HG02759 (cell line): Measurements from ENCODE around the gene CD109.

Experiments
- ATAC-seq: cut with Tn5 transposase; IDR thresholded peaks from one replicate; pipeline ENCODE4 v1.9.1; 2021; ENCODE audit warnings: mild to moderate bottlenecking, moderate library complexity; ENCODE audit not compliant: unreplicated experiment

CD109 gene

GRCh38 chr6:73724389-73724788 is 28.4 kb downstream of the CD109 start:
- ATAC-seq = no peak

- ATAC-seq = peak; percentile 39
Measured at GRCh38 chr6:73725192-73725591, 29.2 kb downstream of the CD109 start.

- ATAC-seq = no peak
Measured at GRCh38 chr6:73727114-73727513, 31.1 kb downstream of the CD109 start.

- peak; percentile 69 for ATAC-seq
Measured at GRCh38 chr6:73728548-73729205, 32.7 kb downstream of the CD109 start.

DNA sequence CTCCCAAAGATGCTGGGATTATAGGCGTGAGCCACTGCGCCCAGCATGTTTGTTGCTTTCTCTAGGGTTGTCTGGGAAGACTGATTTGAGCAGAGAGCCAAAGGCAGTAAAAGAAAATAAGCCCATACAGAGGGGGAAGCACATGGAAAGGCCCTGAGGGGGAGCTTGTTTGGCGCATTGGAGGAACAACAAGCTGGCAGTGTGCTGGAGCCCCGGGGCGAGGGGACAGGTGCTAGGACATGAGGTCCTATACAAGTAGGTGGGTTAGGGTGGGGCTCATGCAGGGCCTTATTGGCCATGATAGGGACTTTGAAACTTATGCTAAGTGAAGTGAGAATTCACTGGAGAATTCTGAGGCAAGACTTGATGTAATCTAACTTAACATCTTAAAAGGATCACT is 35.3 kb downstream of the CD109 start:
- no peak for ATAC-seq

GRCh38 chr6:73732845-73733675 is 37.1 kb downstream of the CD109 start:
- peak; percentile 76 for ATAC-seq

DNA sequence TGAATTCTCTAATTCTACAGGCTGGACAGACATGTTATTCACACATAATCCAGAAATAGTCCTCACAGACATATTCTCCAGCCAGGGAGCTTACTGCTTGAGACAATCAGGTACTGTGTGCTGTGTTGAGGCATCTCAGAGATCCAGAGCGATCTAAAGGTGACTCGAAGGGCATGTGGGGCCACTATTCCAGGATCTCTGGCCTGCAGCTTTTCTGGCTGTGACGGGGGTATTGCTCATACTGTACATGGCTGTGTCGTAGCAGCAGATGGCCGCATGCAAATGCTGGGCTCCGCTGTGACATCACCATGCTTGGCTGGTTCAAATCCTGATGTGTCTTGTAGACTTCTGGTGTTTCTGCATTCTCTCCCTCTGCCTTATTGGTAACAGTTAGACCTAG is 37.8 kb downstream of the CD109 start:
- no peak for ATAC-seq

GRCh38 chr6:73734832-73735453 is 38.9 kb downstream of the CD109 start:
- ATAC-seq = no peak

- no peak for ATAC-seq
Measured at GRCh38 chr6:73738367-73739028, 42.5 kb downstream of the CD109 start.

- ATAC-seq = peak; percentile 62
Measured at GRCh38 chr6:73739096-73739495, 43.1 kb downstream of the CD109 start.

DNA sequence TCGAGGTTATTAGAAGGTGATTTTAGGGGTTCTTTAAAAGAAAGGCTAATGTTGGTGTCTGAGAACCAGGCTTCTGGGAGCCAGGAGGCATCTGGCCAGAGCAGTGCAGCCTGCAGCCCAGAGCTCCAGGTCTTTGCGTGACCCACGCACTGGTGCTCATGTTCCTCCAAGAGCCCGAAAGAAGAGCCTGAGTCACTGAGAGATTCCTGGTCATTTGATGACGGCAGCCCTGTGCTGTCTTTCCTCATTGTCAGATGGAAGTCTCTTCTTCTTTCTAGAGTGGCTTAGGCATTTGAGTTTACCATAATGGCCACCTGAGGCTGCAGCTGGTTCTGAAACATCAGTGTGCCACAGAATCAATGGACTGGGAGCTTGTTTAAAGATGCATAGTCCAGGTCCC is 46.4 kb downstream of the CD109 start:
- no peak for ATAC-seq

DNA sequence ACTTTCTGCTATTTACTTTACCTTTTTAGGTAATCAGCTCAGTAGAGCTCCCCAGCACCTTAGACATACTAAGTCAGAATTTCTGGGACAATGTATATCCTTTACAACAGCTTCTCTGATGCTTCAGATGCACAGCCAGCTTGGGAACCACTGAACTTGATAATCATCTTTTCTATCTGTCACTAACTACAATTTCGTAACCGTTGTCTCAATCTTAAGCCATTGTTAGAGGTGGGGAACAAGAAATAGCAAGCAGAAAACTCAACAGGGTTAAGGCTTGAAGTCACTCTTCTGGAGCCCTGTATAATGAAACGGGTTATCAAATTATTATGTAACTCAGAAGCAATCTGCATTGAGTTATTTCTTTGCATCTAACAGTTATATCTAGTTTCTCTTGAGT is 47.1 kb downstream of the CD109 start:
- ATAC-seq = no peak

GRCh38 chr6:73743556-73743955 is 47.6 kb downstream of the CD109 start:
- no peak for ATAC-seq

DNA sequence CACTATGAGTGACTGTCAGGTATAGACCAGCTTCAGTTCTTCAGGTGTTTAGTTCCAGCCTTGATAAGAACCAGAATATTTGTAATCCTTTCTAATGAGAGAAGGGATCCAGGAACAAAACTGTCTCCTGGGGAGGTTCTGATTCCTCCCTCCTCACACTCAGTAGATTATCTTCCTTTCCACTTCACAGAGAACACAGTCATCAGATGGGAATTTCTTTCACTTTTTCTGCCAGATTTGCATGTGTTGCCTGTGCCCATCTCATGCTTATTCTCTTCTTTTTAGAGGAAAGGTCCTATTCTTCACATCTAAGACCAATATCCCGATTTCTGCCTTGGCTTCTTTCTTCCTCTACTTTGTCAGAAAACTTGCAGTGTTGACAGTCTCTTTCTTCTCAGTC is 50.8 kb downstream of the CD109 start:
- ATAC-seq = no peak

DNA sequence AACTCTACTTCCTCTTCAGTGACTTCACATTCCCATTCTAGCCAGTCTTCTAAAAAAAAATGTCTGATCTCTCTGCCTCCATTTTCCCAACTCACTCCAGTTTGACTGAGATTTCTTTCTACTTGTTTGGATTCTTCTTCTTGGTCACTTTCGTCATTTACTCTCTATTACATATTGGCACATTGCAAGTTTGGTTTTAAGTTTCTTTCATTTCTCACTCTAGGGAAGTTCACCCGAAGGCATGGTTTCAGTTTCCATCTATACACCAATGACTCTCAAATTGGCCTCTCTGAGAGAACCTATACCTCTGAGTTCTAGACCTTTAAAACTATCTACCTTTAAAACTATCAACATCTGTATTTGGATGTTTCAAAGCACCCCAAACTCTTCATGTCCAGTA is 51.3 kb downstream of the CD109 start:
- peak; percentile 97 for ATAC-seq

GRCh38 chr6:73752943-73753342 is 56.9 kb downstream of the CD109 start:
- ATAC-seq = no peak

DNA sequence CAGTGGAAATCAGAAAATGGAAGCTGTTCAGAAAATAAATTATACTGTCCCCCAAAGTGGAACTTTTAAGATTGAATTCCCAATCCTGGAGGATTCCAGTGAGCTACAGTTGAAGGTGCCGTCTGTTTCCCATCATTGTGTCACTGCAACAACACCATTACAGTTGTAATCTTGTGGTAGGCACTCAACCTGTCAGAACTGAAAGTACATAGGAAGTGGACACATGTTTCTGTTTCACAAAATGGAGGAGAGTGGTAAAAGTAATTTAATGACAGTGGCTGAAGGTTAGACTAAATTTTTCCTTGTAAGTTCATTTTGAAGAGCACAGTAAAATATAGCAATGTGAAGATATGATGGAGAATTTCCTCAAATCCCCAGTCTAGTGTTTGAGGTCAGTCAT is 70.0 kb downstream of the CD109 start:
- ATAC-seq = no peak

- no peak for ATAC-seq
Measured at GRCh38 chr6:73768558-73768957, 72.6 kb downstream of the CD109 start.

DNA sequence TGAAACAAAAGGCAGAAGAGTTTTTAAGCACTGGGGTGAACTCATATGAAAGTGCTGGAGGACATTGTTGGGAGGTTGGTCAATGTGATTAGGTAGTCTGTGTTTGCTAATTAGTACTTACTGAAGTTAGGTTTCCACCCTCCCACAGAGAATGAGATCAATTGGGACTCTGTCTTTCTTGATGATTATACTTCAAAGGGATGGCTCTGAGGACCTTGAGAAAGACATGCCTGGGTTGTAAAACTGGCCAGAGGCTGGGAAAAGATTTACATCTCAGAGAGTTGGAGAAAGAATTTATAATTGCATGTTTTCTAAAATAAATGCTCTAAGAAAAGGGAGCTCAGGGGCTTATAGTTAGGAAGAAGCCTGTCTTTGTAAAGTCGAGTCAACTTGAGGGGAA is 74.0 kb downstream of the CD109 start:
- ATAC-seq = no peak

- ATAC-seq = peak; percentile 86
Measured at GRCh38 chr6:73774311-73774774, 78.3 kb downstream of the CD109 start.

DNA sequence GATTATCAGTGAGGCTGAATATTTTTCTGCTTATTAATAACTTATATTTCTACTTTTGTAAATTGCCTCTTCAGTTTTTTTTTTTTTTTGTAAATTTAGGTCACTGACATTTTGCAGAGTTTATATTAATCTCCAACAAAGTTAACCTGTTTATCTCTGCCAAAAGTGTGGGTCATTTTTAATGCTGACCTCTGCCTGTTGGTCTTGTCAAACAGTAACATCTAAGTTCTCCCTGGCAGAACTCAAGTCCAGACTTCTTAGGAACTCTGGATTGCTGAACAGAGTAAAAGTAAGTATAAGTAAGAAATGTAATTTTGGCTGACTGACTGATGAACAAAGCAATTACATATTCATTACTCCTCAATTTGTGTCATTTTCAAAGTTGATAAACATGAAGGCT is 83.9 kb downstream of the CD109 start:
- ATAC-seq = no peak
